GM21529 (cell line): ENCODE data around the gene FAM186B.

Experiments used
- ATAC-seq: cut with Tn5 transposase; IDR thresholded peaks from one replicate; pipeline ENCODE4 v1.9.1; 2021; ENCODE audit not compliant: unreplicated experiment

The FAM186B gene

DNA sequence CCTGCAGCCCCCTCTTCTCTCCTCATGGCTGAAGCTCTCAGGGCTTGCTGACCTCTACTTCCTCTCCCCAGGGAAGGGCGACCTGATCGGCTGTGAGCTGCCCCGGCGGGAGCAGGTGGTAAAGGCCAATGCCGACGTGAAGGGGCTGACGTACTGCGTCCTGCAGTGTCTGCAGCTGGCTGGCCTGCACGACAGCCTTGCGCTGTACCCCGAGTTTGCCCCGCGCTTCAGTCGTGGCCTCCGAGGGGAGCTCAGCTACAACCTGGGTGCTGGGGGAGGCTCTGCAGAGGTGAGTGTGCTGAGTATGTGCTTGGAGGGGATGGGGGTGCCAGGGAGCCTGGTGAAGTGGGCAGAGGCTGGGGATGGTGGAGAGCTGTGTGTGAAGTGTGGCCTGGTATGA, 51.2 kb downstream of the FAM186B start:
- ATAC-seq: no peak

DNA sequence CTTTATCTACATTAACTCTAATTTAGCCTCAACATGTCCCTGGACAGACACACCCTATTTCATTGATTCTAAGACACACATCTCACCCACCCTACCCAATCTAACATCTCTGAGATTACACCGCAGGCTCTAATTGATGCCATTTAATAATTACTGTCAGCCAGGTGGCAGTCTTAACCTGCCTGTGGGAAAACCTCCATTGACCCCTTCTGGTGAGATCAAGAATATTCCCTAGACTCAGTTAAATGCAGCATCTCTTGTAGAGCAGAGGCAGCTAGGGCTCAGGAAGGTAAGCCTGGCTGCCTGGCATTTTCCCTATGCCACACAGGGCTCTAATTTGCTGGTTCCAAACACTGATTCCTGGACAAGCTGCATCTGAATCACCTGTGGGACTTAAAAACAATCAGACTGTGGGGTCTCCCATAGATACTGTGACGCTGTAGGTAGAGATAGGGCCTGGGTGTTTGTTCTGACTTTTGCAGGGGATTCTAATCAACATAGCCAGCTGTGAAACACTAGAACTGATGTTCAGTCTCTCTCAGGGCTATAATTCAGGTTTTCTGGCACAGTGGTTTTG, 51.8 kb downstream of the FAM186B start:
- no peak for ATAC-seq

DNA sequence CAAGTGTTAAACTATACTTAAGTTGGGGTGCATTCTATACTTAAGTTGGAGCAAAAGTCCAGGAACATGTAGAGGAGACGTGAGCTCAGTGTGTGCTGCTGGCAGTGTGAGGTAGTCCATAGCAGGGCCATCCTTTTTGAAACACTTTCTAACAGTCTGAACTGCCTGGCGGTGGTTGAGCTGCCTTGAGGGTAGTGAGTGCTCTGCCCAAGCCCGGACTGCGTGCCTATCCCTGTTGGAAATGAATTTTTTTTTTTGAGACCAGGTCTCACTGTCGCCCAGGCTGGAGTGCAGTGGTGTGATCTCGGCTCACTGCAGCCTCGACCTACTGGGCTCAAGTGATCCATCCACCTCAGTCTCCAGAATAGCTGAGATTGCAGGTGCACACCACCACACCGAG, 52.5 kb downstream of the FAM186B start:
- ATAC-seq: no peak

DNA sequence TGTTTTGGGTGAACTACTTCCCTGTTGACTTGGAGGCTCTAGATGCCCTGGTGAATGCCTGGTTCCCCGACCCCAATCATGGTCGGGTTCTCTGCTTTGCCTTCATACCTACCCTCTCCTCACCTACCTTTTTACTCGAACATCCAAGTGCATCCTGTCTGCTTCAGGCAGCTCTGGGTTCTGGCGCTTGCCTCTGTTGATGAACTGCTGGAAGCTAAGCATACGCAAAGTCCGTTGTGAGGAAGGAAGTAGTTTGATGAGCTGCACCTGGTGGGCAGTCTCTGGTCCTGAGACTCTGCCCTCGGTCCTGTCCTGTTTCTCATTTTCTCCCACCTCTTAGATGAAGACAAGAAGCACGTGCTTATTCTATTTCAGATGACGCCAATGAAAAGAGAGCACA, 53.0 kb downstream of the FAM186B start:
- ATAC-seq: no peak

DNA sequence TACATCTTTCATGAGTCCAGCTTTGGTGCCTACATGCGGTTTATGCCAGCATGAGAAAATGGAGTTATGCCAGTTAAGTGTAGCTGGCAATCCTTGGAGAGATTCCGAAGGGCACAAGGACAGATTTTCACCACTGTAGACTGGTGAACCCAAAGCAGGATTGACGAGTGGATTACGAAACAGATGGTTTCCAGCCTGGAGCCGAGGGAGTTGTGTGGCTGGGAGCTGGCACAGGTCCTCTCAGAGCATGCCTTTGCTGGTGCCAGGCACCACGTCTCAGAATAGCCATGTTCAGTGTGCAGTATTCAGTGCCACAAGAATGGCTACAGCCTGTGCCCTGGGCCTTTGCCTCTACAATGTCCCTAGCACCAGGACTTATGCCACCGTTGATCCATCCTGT, 53.4 kb downstream of the FAM186B start:
- ATAC-seq: no peak

DNA sequence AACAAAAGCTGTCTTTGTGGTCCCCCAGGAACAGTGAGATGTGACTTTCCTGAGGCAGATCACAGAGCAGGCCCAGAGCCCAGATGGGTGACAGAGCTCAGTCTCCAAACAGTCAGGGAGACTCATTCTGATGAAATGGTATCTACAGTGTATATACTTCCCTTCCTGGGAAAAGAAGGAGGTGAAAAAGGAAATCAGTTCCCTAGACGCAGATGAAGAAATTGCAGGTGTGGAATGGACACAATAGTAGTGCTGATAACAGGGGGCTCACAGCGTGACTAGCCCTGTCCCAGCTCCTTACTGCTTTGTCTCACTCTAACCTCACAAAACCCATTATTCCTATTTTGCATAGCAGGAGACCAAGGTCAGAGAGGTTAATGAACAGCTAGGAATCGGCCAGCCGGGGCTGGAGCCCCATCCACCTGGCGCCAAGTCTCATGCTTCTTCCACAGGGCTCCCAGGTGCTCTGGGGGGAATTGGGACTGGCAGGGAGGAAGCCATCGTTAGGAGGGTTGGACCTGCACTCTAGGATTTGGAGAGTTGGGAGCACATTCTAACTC, 54.7 kb downstream of the FAM186B start:
- no peak for ATAC-seq

DNA sequence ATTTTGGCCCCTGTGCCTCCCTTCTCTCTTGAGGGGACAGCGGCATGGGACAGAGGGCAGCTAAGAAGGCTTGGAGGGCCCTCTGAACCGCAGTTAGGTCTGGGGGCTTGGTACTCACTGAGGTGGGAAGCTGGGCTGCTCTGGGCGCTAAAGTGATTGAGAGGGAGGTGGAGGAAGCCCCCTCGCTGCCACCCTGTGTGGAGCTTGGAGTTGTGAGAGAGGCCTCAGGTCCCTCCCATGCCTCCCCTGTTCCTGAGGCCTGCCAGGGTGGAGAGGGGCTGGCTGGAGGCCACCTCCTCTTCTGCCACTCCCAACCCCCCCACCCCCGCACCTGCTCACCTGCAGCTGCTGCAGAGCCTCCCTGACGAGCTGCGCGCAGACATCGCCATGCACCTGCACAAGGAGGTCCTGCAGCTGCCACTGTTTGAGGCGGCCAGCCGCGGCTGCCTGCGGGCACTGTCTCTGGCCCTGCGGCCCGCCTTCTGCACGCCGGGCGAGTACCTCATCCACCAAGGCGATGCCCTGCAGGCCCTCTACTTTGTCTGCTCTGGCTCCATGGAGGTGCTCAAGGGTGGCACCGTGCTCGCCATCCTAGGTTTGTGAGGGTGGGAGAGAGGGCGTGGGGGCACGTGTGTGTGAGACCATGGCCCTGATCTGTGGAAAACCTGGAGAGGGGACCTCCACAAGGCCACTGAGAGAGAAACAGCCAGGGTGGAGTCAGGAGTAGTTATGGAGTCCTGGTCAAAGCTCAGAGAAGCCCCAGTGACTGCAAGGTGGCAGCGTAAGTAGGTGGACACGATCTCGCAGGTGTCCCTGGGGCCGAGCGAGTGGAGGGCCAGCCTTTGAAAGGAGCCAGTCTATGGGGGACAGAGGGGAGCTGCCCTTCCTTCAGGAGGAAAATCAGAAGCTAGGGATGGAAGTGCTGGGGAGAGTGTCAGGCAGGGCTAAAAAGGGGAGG, 55.4 kb downstream of the FAM186B start:
- ATAC-seq: no peak

DNA sequence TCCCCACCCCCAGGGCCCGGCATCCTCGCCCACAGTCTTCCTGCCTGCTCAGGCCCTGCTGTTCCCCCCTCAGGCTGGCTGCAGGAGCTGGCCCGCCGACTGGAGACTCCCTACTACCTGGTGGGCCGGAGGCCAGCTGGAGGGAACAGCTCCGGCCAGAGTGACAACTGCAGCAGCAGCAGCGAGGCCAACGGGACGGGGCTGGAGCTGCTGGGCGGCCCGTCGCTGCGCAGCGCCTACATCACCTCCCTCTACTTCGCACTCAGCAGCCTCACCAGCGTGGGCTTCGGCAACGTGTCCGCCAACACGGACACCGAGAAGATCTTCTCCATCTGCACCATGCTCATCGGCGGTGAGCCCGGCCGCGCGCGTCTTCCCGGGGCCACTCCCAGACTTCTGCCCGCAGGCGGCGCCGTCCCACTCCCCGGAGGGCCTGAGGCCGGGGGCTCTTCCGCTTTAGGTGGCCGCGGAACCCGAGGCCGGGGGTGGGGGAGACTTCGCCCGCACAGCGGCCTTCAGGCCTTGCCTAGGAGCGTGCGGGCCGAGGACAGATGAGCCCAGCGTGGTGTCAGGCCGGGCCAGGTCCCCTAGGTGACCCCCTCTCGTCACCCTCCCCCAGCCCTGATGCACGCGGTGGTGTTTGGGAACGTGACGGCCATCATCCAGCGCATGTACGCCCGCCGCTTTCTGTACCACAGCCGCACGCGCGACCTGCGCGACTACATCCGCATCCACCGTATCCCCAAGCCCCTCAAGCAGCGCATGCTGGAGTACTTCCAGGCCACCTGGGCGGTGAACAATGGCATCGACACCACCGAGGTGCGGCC, 56.4 kb downstream of the FAM186B start:
- no peak for ATAC-seq

DNA sequence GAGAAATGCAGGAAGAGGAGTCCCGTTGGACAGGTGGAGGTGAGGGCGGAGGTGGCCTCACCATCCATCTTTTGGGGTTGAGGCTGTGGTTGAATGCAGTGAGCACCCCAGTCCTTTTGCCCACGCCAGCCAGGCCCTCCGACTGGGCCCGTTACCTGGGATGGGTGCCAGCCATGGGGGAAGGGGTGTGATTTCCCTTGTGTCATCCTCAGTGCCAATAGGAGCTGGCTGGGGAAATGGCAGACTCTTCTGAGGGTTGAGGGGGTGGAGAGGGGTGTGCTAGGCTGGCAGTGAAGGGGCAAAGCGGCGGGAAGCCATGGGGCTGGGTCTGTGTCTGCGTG, 57.0 kb downstream of the FAM186B start:
- no peak for ATAC-seq

DNA sequence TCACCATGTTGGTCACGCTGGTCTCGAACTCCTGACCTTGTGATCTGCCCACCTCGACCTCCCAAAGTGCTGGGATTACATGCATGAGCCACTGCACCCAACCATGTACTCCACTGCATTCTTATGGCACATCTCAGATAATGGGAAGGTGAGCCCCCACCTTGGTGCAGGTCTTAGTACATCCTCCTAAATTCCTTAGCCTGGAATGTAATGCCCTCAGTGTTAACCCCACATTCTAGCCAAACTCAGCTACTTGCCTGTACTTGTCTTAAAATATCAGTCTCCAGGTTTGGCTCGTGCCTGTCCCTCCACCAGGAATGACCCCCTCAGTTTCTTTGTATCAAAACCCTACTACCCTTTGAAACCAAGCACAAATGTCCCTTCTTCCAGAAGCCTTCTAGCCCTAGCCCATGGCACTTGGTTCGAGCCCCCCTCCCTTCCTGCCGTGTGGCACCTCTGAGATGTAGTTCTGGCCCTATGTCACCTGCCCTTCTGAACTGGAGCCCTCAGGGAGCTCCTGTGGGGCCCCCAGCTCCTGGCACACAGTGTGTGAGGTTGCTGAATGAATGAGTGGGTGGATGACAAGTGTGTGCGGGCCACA, 58.2 kb downstream of the FAM186B start:
- no peak for ATAC-seq

DNA sequence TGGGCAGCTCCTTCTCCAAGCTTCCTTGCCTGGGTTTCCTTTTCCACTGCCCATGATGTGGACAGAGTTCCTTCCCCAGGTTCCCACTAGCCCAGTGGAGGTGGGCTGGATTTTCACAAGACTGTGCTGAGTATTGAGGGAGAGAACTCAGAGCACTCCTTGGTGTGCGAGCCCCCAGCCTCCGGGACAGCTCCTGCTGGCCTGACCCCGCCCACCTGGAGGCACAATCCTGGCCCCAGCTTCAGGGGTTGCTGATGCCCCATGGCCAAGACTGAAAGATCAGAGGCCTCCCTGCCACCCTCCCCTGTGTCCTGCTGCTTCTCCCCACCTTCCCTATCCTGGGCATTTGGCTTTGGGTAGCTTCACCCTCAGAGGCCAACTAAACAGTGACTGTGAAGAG, 59.0 kb downstream of the FAM186B start:
- ATAC-seq: no peak

DNA sequence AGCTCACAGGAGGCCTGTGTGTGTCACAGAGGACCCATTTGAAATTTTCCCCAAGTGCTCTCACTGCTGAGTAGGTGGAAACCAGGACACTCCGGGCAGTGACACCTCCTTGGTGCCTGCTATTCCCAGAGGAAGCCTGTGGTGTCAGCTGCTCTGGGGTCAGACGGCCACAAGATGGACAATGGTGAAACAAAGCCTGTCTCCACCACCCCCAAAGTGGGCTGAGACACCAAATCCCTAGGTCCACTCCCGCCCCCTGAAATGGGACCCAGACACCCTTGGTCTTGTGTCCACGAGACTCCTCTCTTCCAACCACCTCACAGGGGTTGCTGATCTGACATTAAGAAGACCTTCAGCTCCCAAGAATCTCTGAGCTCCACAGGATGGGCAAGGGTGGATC, 59.6 kb downstream of the FAM186B start:
- no peak for ATAC-seq

DNA sequence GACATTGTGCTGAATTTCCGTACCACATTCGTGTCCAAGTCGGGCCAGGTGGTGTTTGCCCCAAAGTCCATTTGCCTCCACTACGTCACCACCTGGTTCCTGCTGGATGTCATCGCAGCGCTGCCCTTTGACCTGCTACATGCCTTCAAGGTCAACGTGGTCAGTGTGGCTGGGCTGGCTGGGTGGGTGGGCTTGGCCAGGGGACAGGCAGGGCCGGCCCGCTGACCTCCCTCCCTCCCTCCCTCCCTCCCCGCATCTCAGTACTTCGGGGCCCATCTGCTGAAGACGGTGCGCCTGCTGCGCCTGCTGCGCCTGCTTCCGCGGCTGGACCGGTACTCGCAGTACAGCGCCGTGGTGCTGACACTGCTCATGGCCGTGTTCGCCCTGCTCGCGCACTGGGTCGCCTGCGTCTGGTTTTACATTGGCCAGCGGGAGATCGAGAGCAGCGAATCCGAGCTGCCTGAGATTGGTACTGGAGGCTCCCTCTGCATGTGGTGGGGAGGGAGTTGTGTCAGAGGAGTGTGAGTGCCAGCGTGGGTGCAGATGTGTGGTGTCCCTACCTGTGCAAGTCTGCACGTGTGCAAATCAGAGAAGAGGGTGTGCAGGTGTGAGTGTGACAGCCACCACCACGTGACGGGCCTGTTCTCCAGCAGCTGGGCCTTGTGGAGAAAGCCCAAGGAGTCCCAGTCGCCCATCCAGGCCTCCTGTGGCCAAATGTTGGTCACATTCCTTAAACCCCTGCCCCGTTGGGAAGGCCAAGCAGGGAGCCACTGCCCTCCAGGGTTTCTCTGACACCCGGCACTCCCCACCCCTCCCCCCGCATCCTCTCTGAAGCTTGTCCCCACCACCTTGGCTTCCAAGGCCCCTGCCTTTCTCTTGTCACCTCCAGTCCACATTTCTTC, 61.3 kb downstream of the FAM186B start:
- ATAC-seq: no peak

DNA sequence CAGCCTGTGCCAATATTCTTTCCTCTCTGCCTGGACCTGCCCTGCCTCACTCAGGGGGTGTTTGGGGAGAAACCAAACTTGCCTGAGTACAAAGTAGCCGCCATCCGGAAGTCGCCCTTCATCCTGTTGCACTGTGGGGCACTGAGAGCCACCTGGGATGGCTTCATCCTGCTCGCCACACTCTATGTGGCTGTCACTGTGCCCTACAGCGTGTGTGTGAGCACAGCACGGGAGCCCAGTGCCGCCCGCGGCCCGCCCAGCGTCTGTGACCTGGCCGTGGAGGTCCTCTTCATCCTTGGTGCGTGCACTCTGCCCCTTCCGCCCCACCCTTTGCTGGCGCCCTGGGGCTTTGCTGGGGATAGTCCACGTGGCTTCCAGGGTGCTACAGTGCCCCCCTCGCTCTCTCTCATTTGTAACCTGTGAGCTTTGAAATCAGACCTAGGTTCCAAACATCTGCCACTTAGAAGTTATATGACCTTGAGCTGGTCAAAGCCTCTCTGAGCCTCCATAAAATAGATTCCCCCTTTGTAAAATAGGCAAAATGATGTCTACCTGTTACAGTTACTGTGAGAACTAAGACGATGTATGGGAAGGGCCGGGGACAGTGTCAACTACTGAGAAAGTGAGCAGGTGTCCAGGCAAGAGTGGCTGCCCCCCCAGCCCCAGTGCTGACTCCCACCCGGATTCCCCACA, 62.1 kb downstream of the FAM186B start:
- no peak for ATAC-seq

DNA sequence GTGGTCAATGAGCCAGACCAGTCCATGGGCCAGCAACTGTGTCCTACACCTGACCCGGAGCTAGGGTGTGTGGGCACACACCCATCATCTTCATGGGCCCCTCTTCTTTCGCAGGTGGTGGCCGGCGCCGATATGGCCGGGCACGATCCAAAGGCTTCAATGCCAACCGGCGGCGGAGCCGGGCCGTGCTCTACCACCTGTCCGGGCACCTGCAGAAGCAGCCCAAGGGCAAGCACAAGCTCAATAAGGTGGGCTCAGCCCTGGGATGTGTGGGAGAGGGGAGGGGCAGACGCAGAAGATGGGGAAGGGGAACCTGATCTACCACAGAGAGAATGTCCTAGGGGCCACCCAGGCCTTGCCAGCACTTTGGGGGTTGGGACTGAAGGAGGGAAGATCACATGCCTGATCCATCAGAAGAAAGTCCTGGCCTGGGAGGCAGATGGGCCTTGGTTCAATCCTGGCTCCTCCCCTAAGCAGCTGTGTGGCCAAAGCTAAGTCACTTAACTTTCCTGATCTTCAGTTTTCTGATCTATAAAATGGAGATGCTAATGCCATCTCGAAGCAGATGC, 62.8 kb downstream of the FAM186B start:
- no peak for ATAC-seq

DNA sequence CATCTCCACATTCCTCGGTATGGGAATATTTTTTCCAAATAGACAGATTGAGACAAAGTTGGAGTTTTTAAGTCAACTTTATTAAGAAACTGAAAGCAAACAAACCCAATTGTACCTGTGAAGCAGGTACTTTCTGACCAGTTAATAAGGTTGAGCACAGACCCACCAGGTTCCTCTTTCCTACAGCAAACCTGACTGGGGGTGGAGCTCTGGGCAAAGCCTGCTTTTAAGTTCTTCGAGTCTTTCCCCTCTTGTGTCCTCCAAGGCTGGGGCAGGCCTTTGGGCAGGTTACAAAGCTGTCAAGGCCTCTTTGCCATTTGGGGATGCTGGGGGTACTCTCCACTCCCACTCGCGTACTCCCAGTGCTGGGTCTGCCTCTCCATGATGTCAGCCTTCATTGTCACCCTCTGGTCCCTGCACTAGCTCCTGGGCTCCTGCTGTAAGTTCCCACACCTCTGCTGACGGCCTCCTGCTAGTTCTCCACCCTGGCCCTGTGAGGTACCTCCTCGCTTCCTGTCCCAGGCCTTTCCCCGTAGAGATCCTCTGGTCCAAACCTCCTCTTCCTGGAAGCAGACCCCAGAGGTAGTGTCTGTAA, 63.4 kb downstream of the FAM186B start:
- no peak for ATAC-seq

DNA sequence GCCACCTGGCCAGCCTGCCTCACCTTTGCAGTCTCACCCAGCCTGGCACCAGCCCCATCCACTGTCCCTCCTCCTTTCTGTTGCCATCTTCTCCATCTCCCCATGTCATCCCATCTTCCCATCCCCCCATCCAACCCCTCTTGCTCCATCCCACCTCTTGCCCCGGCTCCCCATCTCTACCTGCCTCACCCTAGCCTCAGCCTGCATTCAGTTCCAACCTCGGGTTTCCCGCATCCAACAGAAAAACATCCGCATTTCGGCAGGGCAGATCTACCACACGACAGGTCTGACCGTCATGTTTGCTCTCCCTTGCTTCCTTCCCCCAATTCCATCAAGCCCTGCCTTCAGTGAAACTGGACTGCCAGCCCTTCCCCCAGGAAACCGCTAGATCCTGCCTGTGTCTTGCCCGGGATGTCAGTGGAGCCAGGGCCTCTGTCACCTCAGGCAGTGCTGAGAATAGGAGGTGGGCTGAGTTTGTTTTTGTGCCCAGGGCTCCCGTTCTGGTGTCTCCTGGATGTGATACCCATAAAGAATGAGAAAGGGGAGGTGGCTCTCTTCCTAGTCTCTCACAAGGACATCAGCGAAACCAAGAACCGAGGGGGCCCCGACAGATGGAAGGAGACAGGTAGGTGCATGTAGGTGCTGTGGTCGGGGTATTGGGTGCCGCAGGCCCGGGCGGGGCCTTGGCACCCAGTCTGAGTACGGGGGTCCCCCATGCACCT, 64.1 kb downstream of the FAM186B start:
- no peak for ATAC-seq
